CD4-positive, alpha-beta T cell treated with Interleukin-6 for 4 hours (primary cell): ENCODE measurements around the gene PET100.
A peak's percentile ranks its signal among the peaks of the same experiment; 100 is the strongest.

Experiments
- DNase-seq: peaks from one replicate; pipeline ENCODE4 v3.0.0-alpha.2; 2020; ENCODE audit warnings: mixed read lengths

The PET100 gene

DNA sequence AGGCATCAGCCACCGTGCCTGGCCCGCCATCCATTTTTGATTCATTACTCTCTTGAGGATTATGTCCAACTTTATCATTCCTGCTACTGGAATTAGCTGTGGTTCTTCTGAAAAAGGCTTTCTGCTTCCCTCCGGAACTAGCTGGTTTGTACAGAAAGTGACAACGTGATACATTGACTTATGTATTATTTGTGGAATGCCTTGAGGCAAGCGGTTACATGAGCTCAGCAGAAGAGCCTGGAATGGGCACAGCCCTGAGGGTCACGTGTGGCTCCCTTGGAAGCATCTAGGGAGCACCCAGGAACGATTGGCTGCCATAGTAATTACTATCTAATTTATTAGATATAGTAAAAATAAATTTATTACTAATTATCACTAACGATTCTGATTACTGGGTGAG, 24.8 kb downstream of the PET100 start:
- peak; percentile 0 for DNase-seq

DNA sequence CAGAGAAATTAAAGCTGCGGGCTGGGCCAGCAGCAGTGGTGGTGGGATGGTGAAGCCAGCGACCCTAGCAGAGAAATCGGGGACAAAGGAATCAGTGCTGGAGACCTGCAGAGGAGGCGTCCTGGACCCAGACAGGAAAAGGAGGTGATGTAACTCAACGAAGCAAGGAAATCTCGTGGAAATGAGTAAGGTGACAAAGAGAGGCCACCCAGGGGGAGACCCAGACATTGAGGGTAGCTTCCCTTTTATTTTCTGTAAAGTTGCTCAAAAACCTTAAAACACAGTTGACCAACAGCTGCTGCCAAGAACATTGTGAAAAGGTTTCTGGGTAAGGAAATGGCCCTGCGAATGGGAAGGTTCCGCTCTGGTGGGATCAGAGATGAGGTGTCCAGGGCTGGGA, 26.0 kb downstream of the PET100 start:
- no peak for DNase-seq

- peak; percentile 29 for DNase-seq
These were observed 27.6 kb downstream of the PET100 start for GRCh38 chr19:7657131-7657751.

GRCh38 chr19:7658219-7658686, 28.7 kb downstream of the PET100 start:
- peak; percentile 57 for DNase-seq

GRCh38 chr19:7661744-7662538, 32.3 kb downstream of the PET100 start:
- DNase-seq = no peak

GRCh38 chr19:7662657-7663056, 33.1 kb downstream of the PET100 start:
- DNase-seq = no peak

DNA sequence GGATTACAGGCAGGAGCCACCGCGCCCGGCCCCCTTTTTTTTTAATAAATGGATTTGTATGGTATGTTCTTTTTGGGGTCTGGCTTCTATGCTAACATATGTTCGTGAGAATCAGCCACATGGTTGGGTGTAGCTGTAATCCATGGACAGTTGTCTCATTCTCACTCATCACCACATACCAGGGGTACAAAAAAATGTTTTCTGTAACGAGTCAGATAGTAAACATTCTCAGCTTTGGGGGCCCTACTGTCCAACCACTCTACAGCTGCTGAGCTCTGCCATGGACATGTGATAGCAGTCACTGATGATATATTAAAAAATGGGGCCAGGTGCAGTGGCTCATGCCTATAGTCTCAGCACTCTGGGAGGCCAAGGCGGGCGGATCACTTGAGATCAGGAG, 34.1 kb downstream of the PET100 start:
- no peak for DNase-seq

- no peak for DNase-seq
These were observed 35.5 kb downstream of the PET100 start for GRCh38 chr19:7665076-7665475.

DNA sequence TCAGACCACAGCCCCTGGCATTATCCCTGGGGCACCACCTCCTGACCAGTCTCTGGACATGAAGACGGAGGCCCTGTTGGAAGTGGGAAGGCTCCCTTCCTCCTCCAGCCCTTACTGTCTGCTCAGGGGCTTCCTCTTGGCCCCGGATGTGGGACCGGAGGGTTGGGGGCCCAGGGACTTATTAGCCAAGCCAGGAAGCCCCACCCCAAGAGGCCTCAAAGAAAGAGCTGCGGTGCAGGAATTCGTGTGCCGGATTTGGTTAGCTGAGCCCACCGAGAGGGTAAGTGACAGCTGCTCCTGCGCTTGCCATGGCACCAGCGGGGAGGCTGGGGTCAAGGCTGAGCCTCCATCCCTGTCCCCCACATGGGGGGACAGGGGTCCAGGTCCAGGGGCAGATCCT, 39.2 kb downstream of the PET100 start, which contains the start of gene RETN:
Gene RETN (plus strand): TSS at position 208 of the 400 bp plus-strand sequence. CDS start 278 bp downstream, outside the sequence.
- no peak for DNase-seq

- no peak for DNase-seq
These were observed 40.0 kb downstream of the PET100 start for GRCh38 chr19:7669641-7670040.

DNA sequence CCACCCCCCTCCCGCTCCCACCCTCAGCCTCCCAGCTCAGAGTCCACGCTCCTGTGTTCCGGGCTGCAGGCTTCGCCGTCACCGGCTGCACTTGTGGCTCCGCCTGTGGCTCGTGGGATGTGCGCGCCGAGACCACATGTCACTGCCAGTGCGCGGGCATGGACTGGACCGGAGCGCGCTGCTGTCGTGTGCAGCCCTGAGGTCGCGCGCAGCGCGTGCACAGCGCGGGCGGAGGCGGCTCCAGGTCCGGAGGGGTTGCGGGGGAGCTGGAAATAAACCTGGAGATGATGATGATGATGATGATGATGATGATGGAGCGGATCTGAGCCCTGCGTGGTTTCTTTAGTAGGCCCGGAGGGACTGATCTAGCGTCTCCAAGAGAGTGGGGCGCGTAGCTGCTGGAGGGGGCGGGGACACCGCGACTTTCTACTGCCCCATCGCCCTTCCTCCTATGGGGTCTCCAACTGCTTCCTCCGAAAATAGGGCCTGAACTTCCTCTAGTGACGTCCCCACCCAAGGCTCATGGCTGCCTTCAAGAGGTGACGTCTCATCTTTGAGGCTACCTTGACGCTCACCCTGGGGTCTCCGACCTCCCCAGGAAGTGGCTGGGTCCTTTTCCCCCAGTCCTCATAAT, 40.7 kb downstream of the PET100 start:
- DNase-seq = peak; percentile 15

- DNase-seq = no peak
These were observed 41.2 kb downstream of the PET100 start for GRCh38 chr19:7670790-7671189.

- no peak for DNase-seq
These were observed 42.9 kb downstream of the PET100 start for GRCh38 chr19:7672522-7672921.

DNA sequence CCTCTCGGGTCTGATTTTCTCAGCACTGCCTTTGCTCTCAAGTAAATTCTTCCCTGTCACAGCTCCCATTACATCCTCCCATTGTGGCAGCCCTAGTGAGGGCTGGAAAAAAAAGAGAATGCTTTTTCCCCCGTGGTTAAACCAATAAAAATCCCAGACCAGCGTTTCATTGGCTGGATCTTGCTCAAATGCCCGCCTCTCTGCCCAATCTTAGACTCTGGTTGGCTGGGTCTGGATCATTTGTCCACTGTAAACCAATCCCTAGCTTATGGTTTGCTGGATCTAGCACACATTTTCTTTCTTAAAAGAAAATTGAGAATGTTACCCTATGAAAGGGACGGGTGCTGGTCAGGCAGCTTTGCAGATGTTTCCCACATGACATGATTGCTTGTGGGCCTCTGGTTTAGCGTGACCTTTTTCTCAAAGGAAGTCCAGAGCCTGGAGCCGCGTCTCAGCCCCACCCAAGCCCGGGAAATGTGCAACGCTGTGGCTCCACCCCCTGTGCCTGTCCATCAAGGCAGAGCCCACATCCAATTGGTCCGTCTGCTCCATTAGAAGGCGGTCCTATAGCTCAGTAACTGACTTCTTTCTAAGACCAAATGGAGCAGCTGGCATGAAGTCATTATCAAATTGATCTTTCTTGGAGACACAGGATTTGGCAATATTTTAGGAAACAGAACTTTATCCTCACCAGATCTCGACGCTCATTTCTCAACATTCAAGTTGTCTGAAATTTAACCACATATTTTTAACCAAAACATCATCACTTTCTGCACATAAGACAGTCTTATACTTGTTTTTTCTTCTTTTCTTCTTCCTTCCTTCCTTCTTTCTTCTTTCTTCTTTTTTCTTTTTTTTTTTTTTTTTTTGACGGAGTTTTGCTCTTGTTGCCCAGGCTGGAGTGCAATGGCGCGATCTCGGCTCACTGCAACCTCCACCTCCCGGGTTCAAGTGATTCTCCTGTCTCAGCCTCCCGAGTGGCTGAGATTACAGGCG, 44.7 kb downstream of the PET100 start:
- DNase-seq = peak; percentile 36

GRCh38 chr19:7676376-7676775, 46.8 kb downstream of the PET100 start:
- no peak for DNase-seq

DNA sequence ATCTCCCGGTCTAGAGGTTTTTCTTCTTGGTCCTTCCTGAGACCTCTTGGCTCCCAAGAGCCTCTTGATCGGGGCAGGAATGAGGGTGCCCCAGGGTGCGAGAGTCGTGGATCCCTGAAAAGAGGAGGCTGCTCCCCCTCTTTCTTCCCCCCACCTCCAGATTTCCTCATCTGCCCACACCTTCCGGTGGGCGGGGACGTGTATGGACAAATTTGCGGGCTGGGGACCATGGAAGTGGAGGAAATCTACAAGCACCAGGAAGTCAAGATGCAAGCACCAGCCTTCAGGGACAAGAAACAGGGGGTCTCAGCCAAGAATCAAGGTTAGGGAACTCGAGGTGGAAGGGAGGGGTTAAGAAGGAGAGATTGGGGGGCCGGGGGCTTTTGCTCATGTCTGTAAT, 47.3 kb downstream of the PET100 start, which contains the start of gene MCEMP1:
Gene MCEMP1 (plus strand): TSS at position 237 of the 400 bp plus-strand sequence. CDS start 31 bp downstream, at position 268.
- no peak for DNase-seq

DNA sequence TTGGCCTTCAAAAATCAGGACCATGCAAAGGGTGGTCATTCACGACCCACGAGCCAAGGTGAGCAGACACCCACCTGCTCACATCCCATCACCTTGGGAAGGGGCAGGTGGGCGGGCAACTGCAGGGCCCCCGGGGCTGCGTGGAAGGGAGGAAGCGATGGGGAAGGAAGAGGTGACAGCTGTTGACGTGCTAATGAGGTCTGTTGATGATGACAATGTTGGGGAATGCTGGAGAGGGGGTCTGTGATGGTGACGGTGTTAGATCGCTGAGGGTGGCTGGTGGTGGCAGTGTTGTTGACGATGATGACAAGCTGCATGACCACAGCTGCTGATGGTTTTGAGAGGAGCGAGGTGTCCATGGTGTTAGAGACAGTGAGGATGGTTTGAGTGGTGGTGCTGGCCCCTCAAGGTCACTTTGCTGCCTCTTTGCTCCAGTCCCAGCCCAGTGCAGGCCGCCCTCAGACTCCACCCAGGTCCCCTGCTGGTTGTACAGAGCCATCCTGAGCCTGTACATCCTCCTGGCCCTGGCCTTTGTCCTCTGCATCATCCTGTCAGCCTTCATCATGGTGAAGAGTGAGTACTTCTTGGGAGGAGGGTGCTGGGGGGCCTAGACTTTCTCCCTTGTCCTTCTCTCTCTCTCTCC, 48.2 kb downstream of the PET100 start:
- DNase-seq = no peak

GRCh38 chr19:7678971-7679751, 49.6 kb downstream of the PET100 start:
- peak; percentile 78 for DNase-seq

DNA sequence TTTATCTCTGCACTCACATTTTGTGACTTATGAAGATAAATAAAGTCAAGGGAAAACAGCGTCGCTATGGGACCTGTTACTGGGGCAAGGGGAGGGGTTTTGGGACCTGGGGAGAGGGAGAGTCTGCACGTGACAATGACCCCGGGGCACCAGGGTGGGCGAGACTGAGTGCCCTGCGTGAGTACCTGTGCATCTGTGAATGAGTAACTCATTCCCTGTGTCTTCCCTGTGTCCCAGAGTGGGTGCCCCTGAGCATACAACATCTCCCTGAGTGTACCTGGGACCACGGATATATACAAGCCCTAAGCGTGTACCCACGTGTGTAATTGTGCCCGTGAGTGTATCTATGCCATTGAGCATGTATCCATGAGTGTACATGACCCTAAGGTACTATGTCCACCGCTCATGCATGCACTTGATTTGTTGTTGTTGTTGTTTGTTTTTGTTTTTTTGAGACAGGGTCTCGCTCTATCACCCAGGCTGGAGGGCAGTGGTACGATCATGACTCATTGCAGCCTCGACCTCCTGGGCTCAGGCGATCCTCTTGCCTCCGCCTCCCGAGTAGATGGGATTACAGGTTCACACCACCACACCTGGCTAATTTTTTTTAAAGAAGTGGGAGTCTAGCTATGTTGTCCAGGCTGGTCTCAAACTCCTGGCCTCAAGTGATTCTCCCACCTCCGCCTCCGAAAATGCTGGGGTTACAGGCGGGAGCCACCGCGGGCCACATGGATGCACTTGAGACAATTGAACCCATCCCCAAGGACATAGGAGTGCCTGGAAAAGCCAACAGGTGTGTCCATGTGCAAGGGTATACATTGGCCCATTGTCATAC, 50.4 kb downstream of the PET100 start:
- DNase-seq = no peak
